NCI-H774 (cell line): ENCODE measurements around the gene SPTB.
"Not testable (repeated sequence)": the region's sequence is repeated elsewhere in the genome, so short reads cannot be mapped to it uniquely, and the experiment has no call there.

Experiments used
- DNase-seq: peaks from one replicate; lab custom pipeline; 2025; lab: John Stamatoyannopoulos, UW

SPTB gene

GRCh38 chr14:64821651-64822050, 58.1 kb downstream of the SPTB start:
- no peak for DNase-seq

- no peak for DNase-seq
Measured at GRCh38 chr14:64818151-64818550, 61.6 kb downstream of the SPTB start.

GRCh38 chr14:64817631-64818030, 62.1 kb downstream of the SPTB start:
- no peak for DNase-seq

GRCh38 chr14:64816221-64816783, 63.4 kb downstream of the SPTB start:
- DNase-seq: no peak

- no peak for DNase-seq
Measured at GRCh38 chr14:64815257-64815656, 64.5 kb downstream of the SPTB start.

- peak; percentile 67 for DNase-seq
Measured at GRCh38 chr14:64812412-64812811, 67.3 kb downstream of the SPTB start.

GRCh38 chr14:64811676-64812075, 68.0 kb downstream of the SPTB start:
- no peak for DNase-seq

GRCh38 chr14:64808449-64808848, 71.3 kb downstream of the SPTB start:
- no peak for DNase-seq

- DNase-seq: no peak
Measured at GRCh38 chr14:64807551-64807950, 72.2 kb downstream of the SPTB start.

GRCh38 chr14:64806862-64807495, 72.7 kb downstream of the SPTB start:
- no peak for DNase-seq

- peak; percentile 38 for DNase-seq
Measured at GRCh38 chr14:64806202-64806861, 73.4 kb downstream of the SPTB start.

GRCh38 chr14:64805646-64806045, 74.1 kb downstream of the SPTB start:
- DNase-seq: not testable (repeated sequence)

- DNase-seq: no peak
Measured at GRCh38 chr14:64804754-64805260, 74.9 kb downstream of the SPTB start.

- DNase-seq: no peak
Measured at GRCh38 chr14:64801800-64802199, 77.9 kb downstream of the SPTB start.

- no peak for DNase-seq
Measured at GRCh38 chr14:64801046-64801445, 78.7 kb downstream of the SPTB start.

GRCh38 chr14:64800000-64800399, 79.7 kb downstream of the SPTB start:
- DNase-seq: no peak

- DNase-seq: no peak
Measured at GRCh38 chr14:64799555-64799954, 80.2 kb downstream of the SPTB start.

- no peak for DNase-seq
Measured at GRCh38 chr14:64796369-64796768, 83.3 kb downstream of the SPTB start.

- no peak for DNase-seq
Measured at GRCh38 chr14:64795921-64796320, 83.8 kb downstream of the SPTB start.

- DNase-seq: no peak
Measured at GRCh38 chr14:64795211-64795610, 84.5 kb downstream of the SPTB start.

GRCh38 chr14:64792871-64793560, 86.7 kb downstream of the SPTB start:
- DNase-seq: no peak

GRCh38 chr14:64792231-64792630, 87.5 kb downstream of the SPTB start:
- no peak for DNase-seq

- DNase-seq: no peak
Measured at GRCh38 chr14:64790478-64790877, 89.2 kb downstream of the SPTB start.
